Activated naive CD8-positive, alpha-beta T cell treated with anti-CD3 and anti-CD28 coated beads, Interleukin-2, amount 50 U/mL, for 24 hours (primary cell): ENCODE results near the gene RSBN1L.
"Not testable (repeated sequence)": the region's sequence is repeated elsewhere in the genome, so short reads cannot be mapped to it uniquely, and the experiment has no call there.

Experiments used
- ATAC-seq: fragments of 150-1000 bp; cut with Tn5 transposase; one replicate; pipeline ENCODE4 v1.10.0; 2021
- DNase-seq: peaks from one replicate; pipeline ENCODE4 v3.0.0; 2021
- H3K27ac Mint-ChIP-seq: one replicate; pipeline ENCODE4 v1.8.0; 2021; ENCODE audit warnings: mild to moderate bottlenecking, mixed read lengths
- H3K27me3 Mint-ChIP-seq: one replicate; pipeline ENCODE4 v1.8.0; 2021; ENCODE audit warnings: mixed read lengths
- H3K36me3 Mint-ChIP-seq: one replicate; pipeline ENCODE4 v1.8.0; 2021; ENCODE audit warnings: low read depth, mixed read lengths
- H3K4me1 Mint-ChIP-seq: one replicate; pipeline ENCODE4 v1.8.0; 2021; ENCODE audit warnings: mixed read lengths
- H3K4me3 Mint-ChIP-seq: one replicate; pipeline ENCODE4 v1.8.0; 2021; ENCODE audit warnings: mild to moderate bottlenecking, moderate library complexity, mixed read lengths
- H3K9me3 Mint-ChIP-seq: one replicate; pipeline ENCODE4 v1.8.0; 2021; ENCODE audit warnings: mixed read lengths

Gene RSBN1L

DNA sequence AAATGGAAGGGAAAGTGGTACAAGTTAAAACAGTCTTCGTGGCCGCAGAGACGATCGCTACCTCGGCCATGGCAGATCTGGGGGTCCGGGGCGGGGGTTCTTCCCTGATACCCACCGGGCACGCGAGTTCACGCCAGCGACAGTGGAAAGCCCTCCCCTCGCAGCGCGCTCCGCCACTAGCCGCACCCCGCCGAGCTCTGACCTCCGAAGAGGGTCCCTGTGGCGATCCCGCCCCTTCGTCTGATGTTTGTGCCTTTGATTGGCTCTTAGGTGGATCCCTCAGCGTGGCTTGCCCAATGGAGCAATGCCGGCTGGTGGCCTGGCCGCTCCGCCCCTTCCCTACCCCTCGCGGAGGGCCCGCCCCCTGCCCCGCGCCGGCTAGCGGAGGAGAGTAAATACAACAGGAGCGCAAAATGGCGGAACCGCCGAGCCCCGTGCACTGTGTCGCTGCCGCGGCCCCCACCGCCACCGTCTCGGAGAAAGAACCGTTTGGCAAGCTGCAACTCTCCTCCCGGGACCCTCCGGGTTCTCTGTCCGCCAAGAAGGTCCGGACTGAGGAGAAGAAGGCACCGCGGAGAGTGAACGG is at the start of gene RSBN1L:
Gene RSBN1L (plus strand): TSS at position 403 of the 586 bp plus-strand sequence. CDS start 11 bp downstream, at position 414.
- peak; percentile 99 for ATAC-seq
- H3K4me1 Mint-ChIP-seq: peaks cover 42% of the 10 kb centered on the region

DNA sequence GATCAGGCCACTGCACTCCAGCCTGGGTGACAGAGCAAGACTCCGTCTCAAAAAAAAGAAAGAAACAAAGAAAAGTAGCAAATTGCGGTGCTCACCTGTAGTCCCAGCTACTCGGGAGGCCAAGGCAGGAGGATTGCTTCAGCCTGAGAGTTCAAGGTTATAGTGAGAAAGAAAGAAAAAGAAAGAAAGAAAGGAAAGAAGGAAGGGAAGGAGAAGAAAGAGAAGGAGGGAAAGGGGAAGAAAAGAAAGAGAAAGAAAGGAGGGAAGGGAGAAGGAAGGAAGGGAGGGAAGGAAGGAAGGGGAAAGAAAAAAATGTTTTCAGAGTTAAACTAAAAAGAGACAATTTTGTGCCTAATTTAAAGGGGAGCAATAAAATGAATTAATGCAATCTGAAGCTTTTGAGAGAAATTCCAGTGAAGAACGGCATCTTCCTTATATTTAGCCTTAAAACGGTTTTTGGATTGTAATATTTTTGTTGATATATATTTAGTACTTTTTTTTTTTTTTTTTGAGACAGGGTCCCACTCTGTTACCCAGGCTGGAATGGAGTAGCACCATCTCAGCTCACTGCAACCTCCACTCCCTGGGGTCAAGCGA is 47.4 kb upstream of the RSBN1L start:
- H3K27ac Mint-ChIP-seq: no peak overlapping the region

More for the DNA sequence above, at the start of gene RSBN1L:
- peaks cover 11% of the 10 kb centered on the region for H3K36me3 Mint-ChIP-seq
- no peaks in the 10 kb centered on the region for H3K27me3 Mint-ChIP-seq
- DNase-seq: peak; percentile 97
- H3K4me3 Mint-ChIP-seq: peak within 1 kb of the TSS; percentile 98
- no peaks in the 10 kb centered on the region for H3K9me3 Mint-ChIP-seq
- H3K27ac Mint-ChIP-seq: peak within 1 kb of the TSS; percentile 93

DNA sequence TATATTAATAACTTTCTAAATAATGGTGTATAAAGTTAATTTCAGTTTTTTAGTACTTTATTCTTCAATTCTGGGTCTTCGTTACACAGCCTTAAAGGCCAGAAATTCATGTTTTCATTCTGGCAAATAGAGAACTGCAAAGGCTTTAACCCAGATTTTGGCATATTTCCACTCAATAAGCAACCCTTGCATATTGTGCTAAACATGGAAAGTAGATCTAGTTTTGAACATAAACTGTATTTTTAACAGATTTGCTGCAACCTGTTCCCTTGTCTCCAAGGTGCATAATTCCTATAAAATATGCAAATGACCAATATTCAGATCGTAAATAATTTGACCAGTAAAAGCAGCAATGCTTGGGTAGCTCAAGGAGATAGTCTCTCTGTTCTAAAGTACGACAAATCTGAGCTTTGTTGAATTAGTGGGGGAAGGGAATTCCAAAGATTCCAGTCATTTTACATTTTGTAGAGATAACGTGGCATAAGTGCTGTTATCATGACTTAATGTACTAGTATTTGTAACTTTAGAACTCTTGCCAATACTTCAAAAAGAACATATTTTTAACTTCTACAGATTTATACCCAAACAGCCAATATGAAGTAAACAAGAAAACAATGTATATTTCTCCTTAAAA is 46.4 kb upstream of the RSBN1L start:
- no peak for ATAC-seq
- H3K27me3 Mint-ChIP-seq: no peaks in the 10 kb centered on the region
- H3K27ac Mint-ChIP-seq: no peak overlapping the region
- H3K4me3 Mint-ChIP-seq: no peak overlapping the region
- no peaks in the 10 kb centered on the region for H3K4me1 Mint-ChIP-seq
- no peak for DNase-seq
- no peaks in the 10 kb centered on the region for H3K9me3 Mint-ChIP-seq
- no peaks in the 10 kb centered on the region for H3K36me3 Mint-ChIP-seq

More for the DNA sequence above, 47.4 kb upstream of the RSBN1L start:
- H3K27me3 Mint-ChIP-seq: no peaks in the 10 kb centered on the region
- no peaks in the 10 kb centered on the region for H3K36me3 Mint-ChIP-seq
- no peak for DNase-seq
- no peak for ATAC-seq
- H3K4me3 Mint-ChIP-seq: no peak overlapping the region
- no peaks in the 10 kb centered on the region for H3K9me3 Mint-ChIP-seq
- no peaks in the 10 kb centered on the region for H3K4me1 Mint-ChIP-seq

DNA sequence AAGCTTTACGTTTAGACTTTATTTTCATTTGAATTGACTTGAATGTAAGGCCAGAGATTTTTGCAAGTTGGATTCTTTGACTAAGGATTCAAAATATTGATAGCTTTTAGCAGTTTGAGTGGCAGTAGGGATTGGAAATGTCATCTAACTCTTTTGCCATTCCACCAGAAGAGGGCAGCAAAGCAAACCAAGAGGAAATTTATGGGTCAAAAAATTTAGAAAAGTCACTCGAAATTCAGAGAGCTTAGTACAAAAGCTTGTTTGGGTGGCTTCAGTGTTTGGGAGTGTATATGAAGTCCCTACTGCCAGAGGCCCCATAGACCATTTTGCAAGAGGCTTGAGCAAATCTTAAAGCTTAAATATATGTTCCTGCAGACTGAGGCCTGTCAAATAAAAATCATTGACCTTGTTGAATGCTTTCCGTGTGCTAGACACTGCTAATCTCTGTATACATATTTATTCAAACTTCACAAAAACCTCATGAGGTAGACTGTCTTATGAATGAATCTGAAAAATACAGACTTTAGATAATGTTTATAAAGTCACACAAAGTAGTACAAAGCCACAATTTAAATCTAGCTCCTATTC is 44.6 kb upstream of the RSBN1L start:
- Mint-ChIP-seq H3K4me3 (no peak overlapping the region), H3K27ac (no peak overlapping the region)
- DNase-seq: peak; percentile 20

DNA sequence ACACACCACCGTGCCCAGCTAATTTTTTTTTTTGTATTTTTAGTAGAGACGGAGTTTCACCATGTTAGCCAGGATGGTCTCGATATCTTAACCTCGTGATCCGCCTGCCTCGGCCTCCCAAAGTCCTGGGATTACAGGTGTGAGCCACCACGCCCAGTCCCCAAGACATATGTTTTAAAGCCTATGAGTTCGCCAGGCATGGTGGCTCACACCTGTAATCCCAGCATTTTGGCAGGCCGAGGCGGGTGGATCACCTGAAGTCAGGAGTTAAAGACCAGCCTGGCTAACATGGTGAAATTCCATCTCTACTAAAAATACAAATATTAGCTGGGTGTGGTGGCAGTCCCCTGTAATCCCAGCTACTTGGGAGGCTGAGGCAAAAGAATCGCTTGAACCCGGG is 43.4 kb upstream of the RSBN1L start:
- ATAC-seq, H3K36me3 Mint-ChIP-seq, H3K27me3 Mint-ChIP-seq, H3K9me3 Mint-ChIP-seq, H3K27ac Mint-ChIP-seq, H3K4me3 Mint-ChIP-seq, DNase-seq, H3K4me1 Mint-ChIP-seq: not testable (repeated sequence)

More for the DNA sequence above, 44.6 kb upstream of the RSBN1L start:
- Mint-ChIP-seq H3K4me1 (no peaks in the 10 kb centered on the region), H3K9me3 (no peaks in the 10 kb centered on the region), H3K36me3 (no peaks in the 10 kb centered on the region), H3K27me3 (no peaks in the 10 kb centered on the region)
- no peak for ATAC-seq

DNA sequence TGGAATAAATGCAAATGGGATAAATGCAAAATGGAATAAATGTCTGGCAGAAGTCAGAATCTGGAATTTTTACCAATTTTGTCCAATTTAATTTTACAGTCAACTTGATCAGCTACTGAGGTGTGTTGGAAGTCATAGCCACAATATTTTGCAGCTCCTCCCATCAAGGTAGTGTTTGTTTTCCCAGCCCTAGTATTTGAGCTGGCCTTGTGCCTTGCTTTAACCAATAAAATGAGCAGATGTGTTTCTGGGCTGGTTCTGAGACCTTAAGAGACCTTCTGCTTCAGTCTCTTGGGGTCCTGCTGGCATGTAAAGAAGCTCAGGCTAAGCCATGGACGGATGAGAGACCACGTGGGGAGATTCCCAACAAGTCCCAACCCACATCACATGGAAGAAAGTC is 42.7 kb upstream of the RSBN1L start:
- Mint-ChIP-seq H3K27ac (no peak overlapping the region), H3K9me3 (no peaks in the 10 kb centered on the region), H3K4me3 (no peak overlapping the region), H3K4me1 (no peaks in the 10 kb centered on the region), H3K36me3 (no peaks in the 10 kb centered on the region), H3K27me3 (no peaks in the 10 kb centered on the region)
- DNase-seq (no peak), ATAC-seq (no peak)

DNA sequence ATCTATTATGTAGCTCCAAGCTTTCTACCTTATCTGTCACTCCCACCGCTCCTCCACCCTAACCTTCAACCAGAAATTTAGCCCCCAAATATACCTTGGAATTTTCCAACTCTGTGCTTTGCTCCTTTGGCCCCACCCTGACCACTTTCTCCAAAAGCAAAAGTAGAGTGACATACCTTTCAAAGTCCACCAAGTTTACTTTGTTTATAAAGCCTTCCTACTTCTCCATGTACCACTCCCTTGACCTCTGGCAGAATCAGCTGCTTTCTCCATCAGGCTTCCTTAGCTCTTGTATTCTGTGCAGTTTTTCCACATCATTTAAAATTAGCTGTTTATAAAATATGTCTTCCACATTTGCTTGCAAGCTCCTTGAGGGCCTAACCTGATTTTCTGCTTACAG is 40.9 kb upstream of the RSBN1L start:
- Mint-ChIP-seq H3K27ac (no peak overlapping the region), H3K9me3 (no peaks in the 10 kb centered on the region), H3K36me3 (no peaks in the 10 kb centered on the region), H3K27me3 (no peaks in the 10 kb centered on the region), H3K4me3 (no peak overlapping the region), H3K4me1 (no peaks in the 10 kb centered on the region)
- DNase-seq: no peak
- ATAC-seq: no peak

DNA sequence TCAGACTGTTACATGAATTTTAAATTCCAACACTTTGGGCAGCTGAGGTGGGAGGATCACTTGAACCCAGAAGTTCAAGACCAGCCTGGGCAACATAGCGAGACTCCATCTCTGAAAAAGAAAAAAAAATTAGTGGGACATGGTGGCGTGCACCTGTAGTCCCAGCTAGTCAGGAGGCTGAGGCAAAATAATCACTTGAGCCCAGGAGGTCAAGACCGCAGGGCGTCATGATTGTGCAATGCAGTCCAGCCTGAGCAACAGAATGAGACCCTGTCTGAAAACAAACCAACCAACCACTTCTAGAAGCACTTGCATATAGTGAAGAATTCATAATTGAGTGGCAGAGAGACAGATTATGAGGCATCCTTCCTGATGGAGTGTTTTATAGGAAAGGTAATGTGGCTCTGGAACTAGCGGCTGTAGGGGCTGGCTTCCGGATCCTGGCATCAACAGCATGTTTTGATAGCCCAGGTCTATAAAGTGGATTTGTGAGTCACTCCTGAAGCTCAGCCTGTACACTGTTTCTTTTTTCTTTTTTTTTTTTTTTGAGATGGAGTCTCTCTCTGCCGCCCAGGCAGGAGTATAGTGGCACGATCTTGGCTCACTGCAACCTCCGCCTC is 40.3 kb upstream of the RSBN1L start:
- no peaks in the 10 kb centered on the region for H3K9me3 Mint-ChIP-seq
- no peak overlapping the region for H3K4me3 Mint-ChIP-seq
- no peaks in the 10 kb centered on the region for H3K4me1 Mint-ChIP-seq
- H3K27me3 Mint-ChIP-seq: no peaks in the 10 kb centered on the region
- no peak overlapping the region for H3K27ac Mint-ChIP-seq
- DNase-seq: no peak
- ATAC-seq: no peak
- no peaks in the 10 kb centered on the region for H3K36me3 Mint-ChIP-seq

DNA sequence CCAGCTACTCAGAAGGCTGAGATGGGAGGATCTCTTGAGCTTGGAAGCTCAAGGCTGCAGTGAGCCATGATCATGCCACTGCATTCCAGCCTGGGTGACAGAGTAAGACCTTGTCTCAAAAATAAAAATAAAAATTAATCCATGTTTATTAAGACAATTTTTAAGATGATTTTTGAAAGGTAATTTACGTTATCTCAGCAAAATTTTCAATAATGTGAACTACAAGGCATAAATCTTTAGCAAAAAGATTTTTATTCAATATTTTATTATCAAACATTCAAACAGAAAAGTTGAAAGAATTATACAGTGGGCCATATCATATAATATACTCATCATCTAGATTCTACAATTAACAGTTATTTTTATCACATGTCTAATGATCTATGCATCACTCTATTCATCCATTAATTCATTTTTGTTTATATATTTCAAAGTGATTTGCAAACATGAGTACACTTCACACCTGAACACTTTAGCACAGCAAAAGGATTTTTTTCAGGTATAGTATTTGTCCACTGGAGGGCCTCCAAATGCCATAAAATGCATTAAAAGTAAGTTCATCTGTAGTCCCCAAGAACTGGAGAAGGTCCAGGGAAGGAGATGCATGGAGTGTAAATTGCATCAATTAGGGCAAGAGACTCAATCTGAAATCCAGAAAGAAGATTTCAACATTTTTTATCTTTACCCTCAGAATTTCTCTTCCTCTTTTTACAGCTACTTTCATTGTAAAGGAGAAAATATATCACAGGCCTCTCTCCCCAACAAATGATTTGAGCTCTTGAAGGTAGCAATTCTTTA is 38.6 kb upstream of the RSBN1L start:
- no peak for DNase-seq

DNA sequence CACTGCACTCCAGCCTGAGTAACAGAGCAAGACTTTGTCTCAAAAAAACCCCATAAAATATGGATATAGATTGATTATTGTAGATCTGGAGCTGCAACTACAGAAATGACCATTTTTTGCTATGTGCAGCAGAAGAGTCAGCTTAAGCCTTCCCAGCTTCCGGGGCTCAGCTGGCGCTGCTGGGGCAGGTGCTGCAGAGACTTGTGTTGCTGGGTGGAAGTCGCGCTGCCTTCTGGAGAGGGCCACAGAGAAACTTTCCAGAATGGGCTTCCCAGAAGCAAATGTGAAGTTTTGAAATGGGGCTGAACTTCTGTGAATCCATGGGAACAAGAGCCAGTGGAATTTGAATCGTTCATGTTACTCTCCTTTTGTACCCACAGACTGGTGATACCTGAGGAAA is 37.3 kb upstream of the RSBN1L start:
- no peak for DNase-seq
- Mint-ChIP-seq H3K4me1 (no peaks in the 10 kb centered on the region), H3K27me3 (no peaks in the 10 kb centered on the region), H3K4me3 (no peak overlapping the region), H3K36me3 (no peaks in the 10 kb centered on the region), H3K9me3 (no peaks in the 10 kb centered on the region), H3K27ac (no peak overlapping the region)
- no peak for ATAC-seq

More for the DNA sequence above, 38.6 kb upstream of the RSBN1L start:
- H3K27me3 Mint-ChIP-seq: no peaks in the 10 kb centered on the region
- ATAC-seq: no peak
- H3K27ac Mint-ChIP-seq: no peak overlapping the region
- no peaks in the 10 kb centered on the region for H3K9me3 Mint-ChIP-seq
- H3K4me1 Mint-ChIP-seq: no peaks in the 10 kb centered on the region
- H3K36me3 Mint-ChIP-seq: no peaks in the 10 kb centered on the region
- H3K4me3 Mint-ChIP-seq: no peak overlapping the region

DNA sequence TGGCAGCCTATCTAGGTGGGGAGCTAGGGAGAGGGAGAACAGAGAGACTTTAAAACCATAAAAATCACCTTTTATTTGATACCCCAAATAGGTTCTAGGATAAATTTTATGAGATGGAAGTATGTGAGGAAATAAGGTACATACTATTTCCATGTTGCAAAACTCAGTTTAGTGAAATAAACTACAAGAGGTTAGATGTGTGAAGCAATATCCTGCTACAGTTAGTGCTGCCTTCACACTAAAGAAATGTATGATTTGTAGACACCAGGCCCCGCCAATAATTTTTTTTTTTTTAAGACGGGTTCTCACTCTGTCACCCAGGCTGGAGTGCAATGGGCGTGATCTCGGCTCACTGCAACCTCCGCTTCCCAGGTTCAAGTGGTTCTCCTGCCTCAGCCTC is 34.4 kb upstream of the RSBN1L start:
- no peaks in the 10 kb centered on the region for H3K27me3 Mint-ChIP-seq
- H3K27ac Mint-ChIP-seq: no peak overlapping the region
- no peak overlapping the region for H3K4me3 Mint-ChIP-seq

DNA sequence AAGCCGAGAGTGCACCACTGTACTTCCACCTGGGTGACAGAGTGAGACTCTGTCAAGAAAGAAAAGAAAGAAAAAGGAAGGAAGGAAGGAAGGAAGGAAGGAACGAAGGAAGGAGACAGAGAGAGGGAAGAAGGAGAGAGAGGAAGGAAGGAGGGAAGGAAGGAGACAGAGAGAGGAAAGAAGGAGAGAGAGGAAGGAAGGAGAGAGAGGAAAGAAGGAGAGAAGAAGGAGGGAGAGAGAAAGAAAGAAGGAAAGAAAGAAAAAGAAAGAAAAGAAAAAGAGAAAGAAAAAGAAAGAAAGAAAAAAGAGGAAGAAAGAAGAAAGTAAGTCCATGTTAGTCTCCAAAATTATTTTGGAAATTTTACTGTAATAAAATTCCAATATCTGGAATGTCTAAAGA is 33.4 kb upstream of the RSBN1L start:
- no peak for ATAC-seq
- no peak overlapping the region for H3K27ac Mint-ChIP-seq
- H3K4me3 Mint-ChIP-seq: no peak overlapping the region
- no peak for DNase-seq
- H3K9me3 Mint-ChIP-seq: no peaks in the 10 kb centered on the region
- H3K4me1 Mint-ChIP-seq: no peaks in the 10 kb centered on the region
- H3K27me3 Mint-ChIP-seq: no peaks in the 10 kb centered on the region
- H3K36me3 Mint-ChIP-seq: no peaks in the 10 kb centered on the region

More for the DNA sequence above, 34.4 kb upstream of the RSBN1L start:
- no peak for DNase-seq
- no peaks in the 10 kb centered on the region for H3K4me1 Mint-ChIP-seq
- ATAC-seq: no peak
- no peaks in the 10 kb centered on the region for H3K9me3 Mint-ChIP-seq
- H3K36me3 Mint-ChIP-seq: no peaks in the 10 kb centered on the region

DNA sequence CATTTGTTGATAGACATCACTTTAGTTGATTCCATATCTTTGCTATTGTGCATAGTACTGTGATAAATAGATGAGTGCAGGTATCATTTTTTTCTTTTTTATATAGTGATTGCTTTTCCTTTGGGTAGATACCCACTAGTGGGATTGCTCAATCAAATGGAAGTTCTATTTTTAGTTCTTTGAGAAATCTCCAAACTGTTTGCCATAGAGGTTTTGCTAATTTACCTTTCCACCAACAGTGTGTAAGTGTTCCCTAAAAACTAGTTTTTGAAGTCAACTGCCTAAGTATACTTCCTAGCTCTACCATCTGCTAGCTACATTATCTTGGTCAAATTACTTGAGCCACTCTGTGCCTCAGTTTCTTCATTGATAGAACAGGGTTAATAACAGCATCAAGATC is 31.5 kb upstream of the RSBN1L start:
- Mint-ChIP-seq H3K4me3 (no peak overlapping the region), H3K4me1 (no peaks in the 10 kb centered on the region), H3K9me3 (no peaks in the 10 kb centered on the region), H3K27ac (no peak overlapping the region), H3K27me3 (no peaks in the 10 kb centered on the region), H3K36me3 (no peaks in the 10 kb centered on the region)
- DNase-seq (no peak), ATAC-seq (no peak)

DNA sequence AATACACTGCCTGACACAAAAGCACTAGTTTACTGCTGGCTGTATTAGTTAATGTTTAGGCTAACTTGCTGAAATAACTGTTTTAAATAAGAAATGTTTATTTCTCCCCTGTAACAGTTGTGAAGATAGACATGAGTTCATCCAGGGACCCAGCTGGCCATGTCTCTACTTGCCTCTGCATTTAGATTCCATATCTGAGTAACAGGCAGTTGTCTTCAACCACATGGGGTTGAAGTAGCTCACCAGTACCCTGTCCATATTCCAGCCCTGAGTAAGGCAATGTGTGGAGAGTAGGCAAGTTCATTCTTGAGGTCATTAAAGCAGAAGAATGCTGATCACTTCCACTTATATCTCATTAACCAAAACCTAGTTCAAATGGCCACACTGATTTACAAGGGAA is 31.1 kb upstream of the RSBN1L start:
- DNase-seq (no peak), ATAC-seq (no peak)
- H3K27ac Mint-ChIP-seq: no peak overlapping the region
- no peaks in the 10 kb centered on the region for H3K9me3 Mint-ChIP-seq
- no peaks in the 10 kb centered on the region for H3K27me3 Mint-ChIP-seq
- H3K4me3 Mint-ChIP-seq: no peak overlapping the region
- no peaks in the 10 kb centered on the region for H3K4me1 Mint-ChIP-seq
- H3K36me3 Mint-ChIP-seq: no peaks in the 10 kb centered on the region
